Measurements from ENCODE around the gene CFAP54. TPM values are rescaled to one million over a fixed set of nuclear protein-coding genes. Genes with fewer than 3 reads are reported as not detected.

CFAP54 gene
- polyA plus RNA-seq, 6 donors from 2014 or later: not detected

- Mint-ChIP-seq H3K4me1 (no peaks in the 10 kb centered on the region), H3K9me3 (peaks cover 0 to 12% (median 6%) of the 10 kb centered on the region in 7 donors), H3K27me3 (peaks cover 0 to 8% (median 6%) of the 10 kb centered on the region in 3 donors), H3K27ac (no peak overlapping the region), H3K36me3 (peaks cover 0 to 6% of the 10 kb centered on the region in 2 donors), H3K4me3 (no peak overlapping the region)
- no peak for DNase-seq
- ATAC-seq (ENCODE audit: low read depth in 2 of 2): no peak
These were observed 321.7 kb downstream of the CFAP54 start for GRCh38 chr12:96811083-96811482.

DNA sequence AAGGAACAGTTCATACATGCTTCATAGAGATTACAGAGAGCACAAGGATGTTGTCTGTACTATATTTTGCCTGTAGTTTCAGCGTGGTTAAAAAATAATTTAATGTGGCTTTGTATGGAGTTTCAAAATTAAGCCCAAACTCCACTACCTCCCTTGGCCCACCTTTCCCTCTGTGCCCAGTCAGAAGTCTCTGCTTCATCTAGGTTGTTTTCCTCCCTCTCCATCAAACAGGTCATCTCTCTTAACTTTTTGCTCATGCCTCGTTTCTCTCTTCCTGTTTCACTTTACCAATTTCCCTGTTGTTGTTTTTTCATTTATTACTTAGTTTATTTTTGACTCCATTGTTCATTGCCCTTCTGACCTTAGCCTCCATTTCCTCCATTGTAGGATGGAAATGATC lies 322.8 kb downstream of the CFAP54 start:
- no peaks in the 10 kb centered on the region for H3K4me1 Mint-ChIP-seq
- peaks cover 0 to 12% (median 6%) of the 10 kb centered on the region in 7 donors for H3K9me3 Mint-ChIP-seq
- H3K27me3 Mint-ChIP-seq: peaks cover 0 to 8% (median 6%) of the 10 kb centered on the region in 3 donors
- H3K27ac Mint-ChIP-seq: peak overlapping the region in 1 of 6 donors; percentile 55
- ATAC-seq (ENCODE audit: low read depth in 2 of 2) (no peak), DNase-seq (no peak)
- H3K36me3 Mint-ChIP-seq: peaks cover 0 to 6% of the 10 kb centered on the region in 2 donors
- H3K4me3 Mint-ChIP-seq: no peak overlapping the region

- Mint-ChIP-seq H3K36me3 (peaks cover 0 to 5% of the 10 kb centered on the region in 2 donors), H3K27me3 (peaks cover 0 to 6% (median 5%) of the 10 kb centered on the region in 3 donors), H3K4me3 (no peak overlapping the region), H3K9me3 (peaks cover 0 to 9% (median 3%) of the 10 kb centered on the region in 7 donors), H3K27ac (no peak overlapping the region), H3K4me1 (no peaks in the 10 kb centered on the region)
- no peak for DNase-seq
- ATAC-seq (ENCODE audit: low read depth in 2 of 2): no peak
These were observed 324.8 kb downstream of the CFAP54 start for GRCh38 chr12:96814200-96814599.

DNA sequence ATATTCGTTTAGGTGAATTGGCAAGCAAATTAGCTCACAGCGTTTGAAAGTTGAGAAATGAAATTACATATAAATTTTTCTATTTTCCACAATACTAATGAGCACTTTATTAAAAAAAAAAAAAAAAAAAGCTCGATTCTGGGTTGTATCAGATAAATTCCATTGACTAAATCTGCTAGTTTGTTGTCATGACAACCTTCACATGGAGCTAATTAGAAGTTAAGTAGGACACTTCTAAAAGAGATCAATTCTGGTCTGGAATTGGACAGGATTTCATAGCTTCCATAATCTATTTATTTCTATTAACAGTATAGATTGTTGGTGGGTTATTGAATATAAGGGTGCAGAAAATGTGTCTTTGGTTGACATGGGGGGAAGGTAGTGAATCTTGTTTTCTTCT lies 332.2 kb downstream of the CFAP54 start:
- peaks cover 0 to 14% (median 4%) of the 10 kb centered on the region in 7 donors for H3K9me3 Mint-ChIP-seq
- H3K27me3 Mint-ChIP-seq: peaks cover 5 to 9% (median 5%) of the 10 kb centered on the region in 3 donors
- DNase-seq (no peak), ATAC-seq (ENCODE audit: low read depth in 2 of 2) (no peak)
- H3K4me3 Mint-ChIP-seq: no peak overlapping the region
- H3K36me3 Mint-ChIP-seq: no peaks in the 10 kb centered on the region
- no peak overlapping the region for H3K27ac Mint-ChIP-seq
- H3K4me1 Mint-ChIP-seq: no peaks in the 10 kb centered on the region

GRCh38 chr12:96822641-96823040 lies 333.3 kb downstream of the CFAP54 start:
- no peaks in the 10 kb centered on the region for H3K36me3 Mint-ChIP-seq
- no peaks in the 10 kb centered on the region for H3K4me1 Mint-ChIP-seq
- no peak overlapping the region for H3K27ac Mint-ChIP-seq
- peaks cover 0 to 14% (median 4%) of the 10 kb centered on the region in 7 donors for H3K9me3 Mint-ChIP-seq
- H3K27me3 Mint-ChIP-seq: peaks cover 5 to 9% (median 5%) of the 10 kb centered on the region in 3 donors
- H3K4me3 Mint-ChIP-seq: no peak overlapping the region
- DNase-seq (no peak), ATAC-seq (ENCODE audit: low read depth in 2 of 2) (no peak)

GRCh38 chr12:96824074-96824837 lies 334.9 kb downstream of the CFAP54 start:
- no peak for ATAC-seq (ENCODE audit: low read depth in 2 of 2)
- H3K9me3 Mint-ChIP-seq: peaks cover 0 to 10% (median 4%) of the 10 kb centered on the region in 7 donors

GRCh38 chr12:96824838-96825236 lies 335.5 kb downstream of the CFAP54 start:
- no peak overlapping the region for H3K4me3 Mint-ChIP-seq
- no peaks in the 10 kb centered on the region for H3K36me3 Mint-ChIP-seq
- H3K4me1 Mint-ChIP-seq: no peaks in the 10 kb centered on the region
- peaks cover 0 to 4% (median under 1%) of the 10 kb centered on the region in 7 donors for H3K9me3 Mint-ChIP-seq
- no peak for DNase-seq
- H3K27ac Mint-ChIP-seq: no peak overlapping the region
- peaks cover 2 to 5% (median 3%) of the 10 kb centered on the region in 3 donors for H3K27me3 Mint-ChIP-seq
- ATAC-seq (ENCODE audit: low read depth in 2 of 2): no peak

More at GRCh38 chr12:96824074-96824837, 334.9 kb downstream of the CFAP54 start:
- no peak for DNase-seq
- H3K4me3 Mint-ChIP-seq: no peak overlapping the region
- H3K27me3 Mint-ChIP-seq: peaks cover 5 to 9% (median 5%) of the 10 kb centered on the region in 3 donors
- H3K4me1 Mint-ChIP-seq: no peaks in the 10 kb centered on the region
- no peak overlapping the region for H3K27ac Mint-ChIP-seq
- H3K36me3 Mint-ChIP-seq: no peaks in the 10 kb centered on the region

DNA sequence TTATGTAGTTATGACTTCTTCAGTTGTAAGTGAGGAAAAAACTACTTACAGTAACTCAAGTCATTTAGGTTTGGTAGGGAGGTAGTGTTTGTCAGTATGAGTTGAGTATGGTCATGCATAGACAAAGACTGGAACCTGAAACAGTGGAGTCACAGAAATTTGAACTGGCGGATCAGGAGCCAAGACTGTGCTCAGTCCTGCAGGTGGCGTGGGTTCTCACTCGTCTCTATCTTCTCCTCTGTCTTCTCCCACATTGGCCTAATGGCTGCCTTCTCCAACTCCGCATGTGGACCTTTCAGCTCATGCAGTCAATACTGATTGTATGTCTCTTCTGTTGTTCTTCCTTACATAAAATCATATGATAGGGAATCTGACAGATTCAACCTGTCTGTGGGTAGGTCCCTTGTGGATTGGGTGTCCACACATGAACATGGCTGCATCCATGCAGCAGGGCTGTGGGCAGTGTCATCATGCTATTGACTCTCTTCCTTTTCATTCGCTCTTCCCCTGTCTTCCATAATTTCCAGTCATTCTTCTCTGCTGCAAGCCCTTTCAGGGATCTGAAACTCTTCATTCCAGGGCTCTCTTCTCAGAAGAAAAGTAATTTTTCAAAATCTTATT lies 338.9 kb downstream of the CFAP54 start:
- Mint-ChIP-seq H3K27ac (no peak overlapping the region), H3K4me1 (no peaks in the 10 kb centered on the region), H3K9me3 (peaks cover 0 to 4% (median 0%) of the 10 kb centered on the region in 7 donors), H3K27me3 (no peaks in the 10 kb centered on the region), H3K36me3 (no peaks in the 10 kb centered on the region), H3K4me3 (no peak overlapping the region)
- no peak for ATAC-seq (ENCODE audit: low read depth in 2 of 2)
- no peak for DNase-seq

GRCh38 chr12:96829354-96829753 lies 340.0 kb downstream of the CFAP54 start:
- H3K4me1 Mint-ChIP-seq: no peaks in the 10 kb centered on the region
- no peak for ATAC-seq (ENCODE audit: low read depth in 2 of 2)
- H3K27ac Mint-ChIP-seq: no peak overlapping the region
- no peaks in the 10 kb centered on the region for H3K36me3 Mint-ChIP-seq
- H3K9me3 Mint-ChIP-seq: peaks cover 0 to 4% (median 0%) of the 10 kb centered on the region in 7 donors
- DNase-seq: no peak
- no peaks in the 10 kb centered on the region for H3K27me3 Mint-ChIP-seq
- H3K4me3 Mint-ChIP-seq: no peak overlapping the region

DNA sequence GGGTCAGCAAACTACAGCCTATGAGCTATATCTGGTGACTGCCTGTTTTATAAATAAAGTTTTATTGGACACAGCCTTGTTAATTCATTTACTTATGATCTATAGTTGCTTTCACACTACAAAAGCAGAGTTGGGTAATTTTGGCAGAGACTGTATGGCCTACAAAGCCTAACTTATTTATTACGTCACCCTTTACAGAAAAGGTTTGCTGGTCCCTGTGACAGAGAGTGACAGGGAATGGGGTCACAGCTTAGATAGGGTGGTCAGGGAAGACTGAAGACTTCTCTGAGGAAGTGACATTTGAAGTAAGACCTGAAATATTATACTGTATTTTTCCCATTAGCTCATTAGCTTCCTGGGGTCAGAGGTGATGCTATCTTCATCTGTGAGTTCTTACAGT lies 342.0 kb downstream of the CFAP54 start:
- no peaks in the 10 kb centered on the region for H3K4me1 Mint-ChIP-seq
- DNase-seq (no peak), ATAC-seq (ENCODE audit: low read depth in 2 of 2) (no peak)
- H3K4me3 Mint-ChIP-seq: no peak overlapping the region
- H3K36me3 Mint-ChIP-seq: no peaks in the 10 kb centered on the region
- no peak overlapping the region for H3K27ac Mint-ChIP-seq
- H3K9me3 Mint-ChIP-seq: peaks cover 0 to 6% (median 0%) of the 10 kb centered on the region in 7 donors
- H3K27me3 Mint-ChIP-seq: peaks cover 0 to 10% (median 9%) of the 10 kb centered on the region in 3 donors

- peaks cover 0 to 4% (median 0%) of the 10 kb centered on the region in 7 donors for H3K9me3 Mint-ChIP-seq
- no peak overlapping the region for H3K4me3 Mint-ChIP-seq
- H3K36me3 Mint-ChIP-seq: no peaks in the 10 kb centered on the region
- H3K4me1 Mint-ChIP-seq: no peaks in the 10 kb centered on the region
- ATAC-seq (ENCODE audit: low read depth in 2 of 2): no peak
- peaks cover 9 to 23% (median 17%) of the 10 kb centered on the region in 3 donors for H3K27me3 Mint-ChIP-seq
- no peak for DNase-seq
- no peak overlapping the region for H3K27ac Mint-ChIP-seq
These were observed 356.9 kb downstream of the CFAP54 start for GRCh38 chr12:96846293-96846692.

DNA sequence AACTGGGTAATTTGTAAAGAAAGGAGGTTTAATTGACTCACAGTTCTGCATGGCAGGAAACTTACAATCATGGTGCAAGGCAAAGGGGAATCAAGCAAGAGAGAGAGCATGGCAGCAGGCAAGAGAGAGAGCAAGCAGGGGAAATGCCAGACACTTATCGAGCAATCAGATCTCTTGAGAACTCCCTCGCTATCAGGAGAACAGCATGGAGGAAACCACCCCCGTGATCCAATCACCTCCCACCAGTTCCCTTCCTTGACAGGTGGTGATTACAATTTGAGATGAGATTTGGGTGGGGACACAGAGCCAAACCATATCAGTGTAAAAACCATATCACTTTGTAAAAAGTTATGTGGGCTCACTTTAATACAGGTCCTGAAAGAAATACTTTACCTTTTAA lies 361.3 kb downstream of the CFAP54 start:
- Mint-ChIP-seq H3K4me3 (no peak overlapping the region), H3K27ac (no peak overlapping the region), H3K4me1 (no peaks in the 10 kb centered on the region), H3K36me3 (no peaks in the 10 kb centered on the region), H3K27me3 (peaks cover 9 to 20% (median 13%) of the 10 kb centered on the region in 3 donors), H3K9me3 (peaks cover 0 to 11% (median 3%) of the 10 kb centered on the region in 7 donors)
- DNase-seq (no peak), ATAC-seq (ENCODE audit: low read depth in 2 of 2) (no peak)

- Mint-ChIP-seq H3K36me3 (peaks cover 0 to 20% of the 10 kb centered on the region in 2 donors), H3K27ac (no peak overlapping the region), H3K9me3 (peaks cover 13 to 36% (median 18%) of the 10 kb centered on the region in 7 donors), H3K27me3 (peaks cover 0 to 16% (median 8%) of the 10 kb centered on the region in 3 donors), H3K4me3 (no peak overlapping the region), H3K4me1 (no peaks in the 10 kb centered on the region)
- ATAC-seq (ENCODE audit: low read depth in 2 of 2) (no peak), DNase-seq (no peak)
These were observed 368.8 kb downstream of the CFAP54 start for GRCh38 chr12:96858162-96858561.

GRCh38 chr12:96861656-96862055 lies 372.3 kb downstream of the CFAP54 start:
- DNase-seq: no peak
- H3K27ac Mint-ChIP-seq: no peak overlapping the region
- H3K36me3 Mint-ChIP-seq: peaks cover 0 to 16% of the 10 kb centered on the region in 2 donors
- H3K4me1 Mint-ChIP-seq: peaks cover 0 to 3% (median 0%) of the 10 kb centered on the region in 3 donors
- peaks cover 12 to 23% (median 20%) of the 10 kb centered on the region in 3 donors for H3K27me3 Mint-ChIP-seq
- H3K9me3 Mint-ChIP-seq: peaks cover 10 to 20% (median 14%) of the 10 kb centered on the region in 7 donors
- no peak for ATAC-seq (ENCODE audit: low read depth in 2 of 2)
- H3K4me3 Mint-ChIP-seq: no peak overlapping the region
